Tibial nerve (tissue), 4 donors: ENCODE measurements around the gene PHC2. TPM values are rescaled to one million over a fixed set of nuclear protein-coding genes. Genes with fewer than 3 reads are reported as not detected.
"Not testable (repeated sequence)": the region's sequence is repeated elsewhere in the genome, so short reads cannot be mapped to it uniquely, and the experiment has no call there.

ENCODE experiments used
- DNase-seq, 2 donors: peaks; one replicate each; pipeline ENCODE4 v3.0.0-alpha.2; 2019; ENCODE audit warnings: low spot score in 2 of 2
- H3K27ac ChIP-seq, 4 donors: fragments of 200-600 bp; sonication (generic) in 3 of 4; one replicate each; pipeline ENCODE4 v1.5.1; 2017 to 2019; ENCODE audit warnings: mild to moderate bottlenecking in 1 of 4
- H3K27me3 ChIP-seq, 2 donors: fragments of 200-600 bp; sonication (generic) in 1 of 2; one replicate each; pipeline versions ENCODE4 v1.5.1 to v1.6.0; 2017 to 2019
- H3K36me3 ChIP-seq, 3 donors: fragments of 200-600 bp; sonication (generic); one replicate each; pipeline ENCODE4 v1.5.1; 2018 to 2019
- H3K4me1 ChIP-seq, 4 donors: fragments of 200-600 bp; sonication (generic) in 3 of 4; one replicate each; pipeline ENCODE4 v1.5.1; 2017 to 2019
- H3K4me3 ChIP-seq, 4 donors: fragments of 200-600 bp; sonication (generic) in 3 of 4; one replicate each; pipeline ENCODE4 v1.5.1; 2017 to 2019; ENCODE audit warnings: mild to moderate bottlenecking in 1 of 4, moderate library complexity in 1 of 4
- H3K9me3 ChIP-seq, 4 donors: fragments of 200-600 bp; sonication (generic) in 3 of 4; one replicate each; pipeline ENCODE4 v1.5.1; 2017 to 2019
- EP300 ChIP-seq, 2 donors: sonication (generic); formaldehyde crosslinking; IDR thresholded peaks; one replicate each; pipeline ENCODE4 v1.6.1; 2017; ENCODE audit warnings: antibody characterized with exemption in 2 of 2, mild to moderate bottlenecking in 1 of 2
- POLR2A ChIP-seq, 2 donors: fragments of 450-650 bp; IDR thresholded peaks; one replicate each; pipeline ENCODE4 v1.6.1; 2017; ENCODE audit warnings: antibody characterized with exemption in 2 of 2, mild to moderate bottlenecking in 2 of 2, moderate library complexity in 2 of 2
- WGBS, 2 donors: methylation state at CpG; one replicate each; pipeline ENCODE4 v1.1.5; 2018; 5-methylcytosine and 5-hydroxymethylcytosine counted together
- total RNA-seq, 4 donors: library from RNA; depleted of rRNA; stranded (reverse); fragments of >200 nt; gene quantifications; one replicate each; pipeline ENCODE4 v1.1.0, GENCODE V29; 2016
- TF ChIP-seq, protein P1 (sequence below), 5 experiments: fragments of 200-600 bp in 3 of 5; fragments of 450-650 bp in 2 of 5; sonication (generic) in 3 of 5; IDR thresholded peaks; one replicate each; pipeline ENCODE4 v1.5.1; 2016 to 2019; ENCODE audit warnings: antibody characterized with exemption in 5 of 5, mild to moderate bottlenecking in 3 of 5, moderate library complexity in 2 of 5

PHC2 gene
- total RNA-seq, 4 donors from 2014 or later: 152 to 458 (median 204) TPM

- DNase-seq: peak; percentile 81 to 95
- H3K4me3 ChIP-seq: no peak overlapping the region
- 29 to 40% methylated on average over 9 to 12 of the region's 12 CpGs for WGBS, 2 donors
- peaks cover 0 to 47% (median 9%) of the 10 kb centered on the region in 4 donors for H3K4me1 ChIP-seq
- TF ChIP-seq POLR2A (IDR thresholded peaks at IDR 0.05): no peak
- peak in 1 of 2 donors; percentile 51 for TF ChIP-seq EP300 (IDR thresholded peaks at IDR 0.05)
- TF ChIP-seq, protein P1, sequence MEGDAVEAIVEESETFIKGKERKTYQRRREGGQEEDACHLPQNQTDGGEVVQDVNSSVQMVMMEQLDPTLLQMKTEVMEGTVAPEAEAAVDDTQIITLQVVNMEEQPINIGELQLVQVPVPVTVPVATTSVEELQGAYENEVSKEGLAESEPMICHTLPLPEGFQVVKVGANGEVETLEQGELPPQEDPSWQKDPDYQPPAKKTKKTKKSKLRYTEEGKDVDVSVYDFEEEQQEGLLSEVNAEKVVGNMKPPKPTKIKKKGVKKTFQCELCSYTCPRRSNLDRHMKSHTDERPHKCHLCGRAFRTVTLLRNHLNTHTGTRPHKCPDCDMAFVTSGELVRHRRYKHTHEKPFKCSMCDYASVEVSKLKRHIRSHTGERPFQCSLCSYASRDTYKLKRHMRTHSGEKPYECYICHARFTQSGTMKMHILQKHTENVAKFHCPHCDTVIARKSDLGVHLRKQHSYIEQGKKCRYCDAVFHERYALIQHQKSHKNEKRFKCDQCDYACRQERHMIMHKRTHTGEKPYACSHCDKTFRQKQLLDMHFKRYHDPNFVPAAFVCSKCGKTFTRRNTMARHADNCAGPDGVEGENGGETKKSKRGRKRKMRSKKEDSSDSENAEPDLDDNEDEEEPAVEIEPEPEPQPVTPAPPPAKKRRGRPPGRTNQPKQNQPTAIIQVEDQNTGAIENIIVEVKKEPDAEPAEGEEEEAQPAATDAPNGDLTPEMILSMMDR (IDR thresholded peaks at IDR 0.05): peak; percentile 96 to 99 (median 98)
- H3K36me3 ChIP-seq: peaks cover 0 to 57% (median 5%) of the 10 kb centered on the region in 3 donors
- peak overlapping the region; percentile 40 to 77 (median 64) for H3K27ac ChIP-seq
- no peaks in the 10 kb centered on the region for H3K27me3 ChIP-seq
- no peaks in the 10 kb centered on the region for H3K9me3 ChIP-seq
Observed at GRCh38 chr1:33295450-33296081, 135.3 kb downstream of the PHC2 start.

- no peaks in the 10 kb centered on the region for H3K27me3 ChIP-seq
- H3K9me3 ChIP-seq: no peaks in the 10 kb centered on the region
- TF ChIP-seq, protein P1 (IDR thresholded peaks at IDR 0.05): no peak
- TF ChIP-seq EP300 (IDR thresholded peaks at IDR 0.05) (no peak), POLR2A (IDR thresholded peaks at IDR 0.05) (no peak)
- no peak for DNase-seq
- H3K4me3 ChIP-seq: no peak overlapping the region
- peaks cover 0 to 57% (median 5%) of the 10 kb centered on the region in 3 donors for H3K36me3 ChIP-seq
- WGBS, 2 donors: 67 to 73% methylated on average over 13 to 15 of the region's 15 CpGs
- peak overlapping the region; percentile 40 to 77 (median 56) for H3K27ac ChIP-seq
- H3K4me1 ChIP-seq: peaks cover 0 to 42% (median 6%) of the 10 kb centered on the region in 4 donors
Observed at GRCh38 chr1:33295023-33295422, 135.9 kb downstream of the PHC2 start.

DNA sequence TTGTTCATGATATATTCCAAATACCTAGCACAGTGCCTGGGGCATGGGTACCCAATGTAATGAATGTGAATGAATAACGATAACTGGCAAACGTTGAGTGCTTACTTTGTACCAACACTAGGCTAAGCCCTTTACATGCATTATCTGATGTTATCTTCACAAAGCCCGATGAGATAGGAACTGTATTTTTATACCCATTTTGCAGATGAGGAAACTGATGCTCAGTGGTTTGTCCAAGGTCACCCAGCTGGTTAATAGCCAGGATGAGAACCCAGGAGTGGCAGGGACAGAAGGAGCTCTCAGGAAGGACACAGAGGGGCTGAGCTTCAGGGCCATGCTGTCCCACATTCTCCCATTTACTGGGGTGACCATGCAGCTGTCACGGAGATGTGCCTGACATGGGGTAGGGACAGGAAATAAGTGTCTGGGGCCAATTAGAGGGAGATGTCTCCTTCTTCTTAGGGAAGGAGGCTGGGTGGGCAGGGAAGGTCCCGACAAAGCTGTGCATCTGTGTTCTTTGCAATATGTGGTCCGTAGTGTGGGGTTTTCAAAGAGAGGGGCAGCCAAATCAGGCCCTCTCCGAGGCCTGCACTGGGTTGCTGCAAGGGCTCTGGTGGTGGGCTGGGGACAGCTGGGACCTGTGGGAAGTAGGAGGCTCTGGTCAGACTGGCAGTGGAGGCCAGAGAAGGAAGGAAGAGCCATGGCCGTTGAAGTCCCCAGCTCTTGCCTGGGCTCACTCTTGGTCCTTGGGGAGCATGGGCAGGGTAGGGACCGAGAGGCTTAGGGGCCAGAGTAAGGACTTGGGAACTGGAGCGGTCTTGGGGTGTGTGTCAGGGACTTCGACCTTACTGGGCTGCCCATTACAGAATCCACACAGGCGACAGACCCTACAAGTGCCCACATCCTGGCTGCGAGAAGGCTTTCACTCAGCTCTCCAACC, 136.6 kb downstream of the PHC2 start:
- H3K27ac ChIP-seq: peak overlapping the region in 3 of 4 donors; percentile 40 to 77 (median 69)
- H3K4me1 ChIP-seq: peaks cover 0 to 46% (median 5%) of the 10 kb centered on the region in 4 donors
- TF ChIP-seq, protein P1 (IDR thresholded peaks at IDR 0.05): no peak
- no peak for TF ChIP-seq POLR2A (IDR thresholded peaks at IDR 0.05)
- no peak for TF ChIP-seq EP300 (IDR thresholded peaks at IDR 0.05)
- DNase-seq: no peak
- H3K27me3 ChIP-seq: no peaks in the 10 kb centered on the region
- no peak overlapping the region for H3K4me3 ChIP-seq
- WGBS, 2 donors: 72 to 73% methylated on average over 13 of the region's 13 CpGs
- peaks cover 0 to 57% (median 5%) of the 10 kb centered on the region in 3 donors for H3K36me3 ChIP-seq
- no peaks in the 10 kb centered on the region for H3K9me3 ChIP-seq

- TF ChIP-seq POLR2A (IDR thresholded peaks at IDR 0.05): no peak
- TF ChIP-seq, protein P1 (IDR thresholded peaks at IDR 0.05): no peak
- no peak for TF ChIP-seq EP300 (IDR thresholded peaks at IDR 0.05)
- Histone ChIP-seq H3K4me1 (peaks cover 0 to 42% (median 5%) of the 10 kb centered on the region in 4 donors), H3K4me3 (no peak overlapping the region), H3K27ac (peak overlapping the region in 3 of 4 donors; percentile 4 to 68 (median 5)), H3K27me3 (no peaks in the 10 kb centered on the region), H3K9me3 (no peaks in the 10 kb centered on the region), H3K36me3 (peaks cover 0 to 52% (median 5%) of the 10 kb centered on the region in 3 donors)
- DNase-seq: no peak
- WGBS, 2 donors: 45 to 49% methylated on average over 13 of the region's 13 CpGs
Observed at GRCh38 chr1:33292726-33293340, 138.1 kb downstream of the PHC2 start.

GRCh38 chr1:33290615-33291014, 140.3 kb downstream of the PHC2 start:
- 100% methylated on average over 1 of the region's 2 CpGs for WGBS, 2 donors
- not testable (repeated sequence) for H3K27me3 ChIP-seq, H3K4me3 ChIP-seq

More at GRCh38 chr1:33290615-33291014, 140.3 kb downstream of the PHC2 start:
- peaks cover 0 to 49% (median 6%) of the 10 kb centered on the region in 4 donors for H3K4me1 ChIP-seq
- peaks cover 0 to 36% (median 0%) of the 10 kb centered on the region in 3 donors for H3K36me3 ChIP-seq
- DNase-seq, H3K27ac ChIP-seq, H3K9me3 ChIP-seq: not testable (repeated sequence)
